ENCODE results near the gene BARHL1. TPM values are rescaled to one million over a fixed set of nuclear protein-coding genes. Genes with fewer than 3 reads are reported as not detected.

BARHL1 gene
- total and polyA plus RNA-seq, 2 of the 4 experiments (the other 2 are of a cell fraction), result not detected

DNA sequence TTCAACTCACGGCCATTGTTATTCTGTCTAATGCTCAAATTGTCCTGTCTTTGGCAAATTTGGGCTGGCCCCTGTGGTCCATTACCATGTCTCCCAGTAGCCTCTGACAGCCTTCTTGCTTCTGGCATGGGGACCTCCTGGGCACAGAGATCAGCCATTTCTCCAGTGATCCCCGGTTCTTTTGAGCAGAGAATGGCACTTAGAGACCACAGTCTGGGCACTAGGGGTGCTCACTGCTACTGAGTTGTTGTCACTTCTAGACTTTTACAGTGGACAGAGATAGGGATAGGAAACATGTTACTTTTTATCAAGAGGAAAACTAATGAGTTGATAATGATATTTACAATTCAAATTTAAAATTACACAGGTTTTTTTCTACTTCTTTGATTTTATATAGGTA, 47.6 kb upstream of the BARHL1 start:
- ChIA-PET CTCF (no interaction called here), POLR2A (ENCODE audit: unreplicated experiment) (no interaction called here)
- BruUV-seq (replicated peaks), result no TSS peak

More for the DNA sequence above, 47.6 kb upstream of the BARHL1 start:
- H4K8ac ChIP-seq (ENCODE audit: low read depth in 2 of 2, low read length in 2 of 2), result no peak overlapping the region
- H4K91ac ChIP-seq (ENCODE audit: insufficient read depth, low read depth, low read length), result no peak overlapping the region
- no peaks in the 10 kb centered on the region for H3K36me3 ChIP-seq (ENCODE audit: control insufficient read depth, insufficient read depth, low read length)
- DNase-seq (no peak), ATAC-seq (ENCODE audit: low read depth) (no peak)
- H2AFZ ChIP-seq (replicated peaks; ENCODE audit: low read length, poor library complexity), result no peak overlapping the region
- H2BK20ac ChIP-seq (ENCODE audit: low read depth, low read length), result no peak overlapping the region
- dilution Hi-C loops (cut with HindIII; ENCODE audit: low sequenced_read_pairs, unreplicated experiment), result no loop called here
- H3K14ac ChIP-seq (replicated peaks; ENCODE audit: low read depth, low read length), result no peak overlapping the region
- no peak overlapping the region for H3K4ac ChIP-seq (ENCODE audit: low read depth, low read length)
- H3K9me3 ChIP-seq (ENCODE audit: control insufficient read depth, insufficient read depth, low read length), result peaks cover 5% of the 10 kb centered on the region; the same call in 1 of the 2 replicates
- no peak overlapping the region for H2AK5ac ChIP-seq (ENCODE audit: low read depth, low read length)
- intact Hi-C loops (cut with micrococcal nuclease), result no loop called here
- 80% methylated on average over 1 of the region's 2 CpGs; no CpG with 5 or more reads in 1 of the 2 experiments for WGBS, 2 experiments (ENCODE audit: extremely low coverage in 2 of 2, insufficient read length in 1 of 2)
- H4K20me1 ChIP-seq (ENCODE audit: insufficient read depth, low read length), result no peaks in the 10 kb centered on the region
- no peak overlapping the region for H3K23ac ChIP-seq (ENCODE audit: low read depth, low read length)
- no peak overlapping the region for H2AK9ac ChIP-seq (replicated peaks; ENCODE audit: low read depth, low read length, poor library complexity)
- H2BK5ac ChIP-seq (ENCODE audit: low read depth, low read length, poor library complexity, severe bottlenecking), result no peak overlapping the region
- H3K27ac ChIP-seq (ENCODE audit: insufficient read depth, low read length), result no peak overlapping the region
- no peak overlapping the region for H3K18ac ChIP-seq (ENCODE audit: low read depth, low read length)
- H3K4me1 ChIP-seq (ENCODE audit: control insufficient read depth, insufficient read depth, low read length), result no peaks in the 10 kb centered on the region
- in situ Hi-C loops (cut with MboI; ENCODE audit: low sequenced_read_pairs), result no loop called here
- no peak overlapping the region for H3K9ac ChIP-seq (ENCODE audit: low read depth, low read length)
- peaks cover 23% of the 10 kb centered on the region for H3K27me3 ChIP-seq (ENCODE audit: control insufficient read depth, insufficient read depth, low read length)
- H3K79me1 ChIP-seq (ENCODE audit: low read depth in 1 of 2, low read length in 2 of 2), result no peaks in the 10 kb centered on the region
- no peak overlapping the region for H3K56ac ChIP-seq (ENCODE audit: extremely low read depth, insufficient read depth, low read length)
- no peak overlapping the region for H3K4me3 ChIP-seq (ENCODE audit: insufficient read depth, low read depth, low read length)
- no peaks in the 10 kb centered on the region for H3K9me1 ChIP-seq (ENCODE audit: insufficient read depth, low read length)
- no peak overlapping the region for H3K4me2 ChIP-seq (ENCODE audit: low read depth, low read length)
- TF ChIP-seq CHD1 (IDR thresholded peaks at IDR 0.05; ENCODE audit: low read depth, low read length) (no peak), RCOR1 (IDR thresholded peaks at IDR 0.05; ENCODE audit: insufficient replicate concordance, low read length) (no peak), MAFK (IDR thresholded peaks at IDR 0.05; ENCODE audit: low read depth, low read length) (no peak), FOS (IDR thresholded peaks at IDR 0.05; ENCODE audit: low read depth, low read length) (no peak), BHLHE40 (IDR thresholded peaks at IDR 0.05; ENCODE audit: low read depth, low read length) (no peak), RAD21 (IDR thresholded peaks at IDR 0.05; ENCODE audit: low read length) (no peak), CEBPB (IDR thresholded peaks at IDR 0.05; ENCODE audit: low read depth, low read length) (no peak), MXI1 (IDR thresholded peaks at IDR 0.05; ENCODE audit: borderline replicate concordance, low read depth, low read length) (no peak), MAZ (IDR thresholded peaks at IDR 0.05; ENCODE audit: borderline replicate concordance, low read depth, low read length) (no peak), NFE2L2 (IDR thresholded peaks at IDR 0.05; ENCODE audit: low read depth, low read length) (no peak)
- TF ChIP-seq, protein P1, sequence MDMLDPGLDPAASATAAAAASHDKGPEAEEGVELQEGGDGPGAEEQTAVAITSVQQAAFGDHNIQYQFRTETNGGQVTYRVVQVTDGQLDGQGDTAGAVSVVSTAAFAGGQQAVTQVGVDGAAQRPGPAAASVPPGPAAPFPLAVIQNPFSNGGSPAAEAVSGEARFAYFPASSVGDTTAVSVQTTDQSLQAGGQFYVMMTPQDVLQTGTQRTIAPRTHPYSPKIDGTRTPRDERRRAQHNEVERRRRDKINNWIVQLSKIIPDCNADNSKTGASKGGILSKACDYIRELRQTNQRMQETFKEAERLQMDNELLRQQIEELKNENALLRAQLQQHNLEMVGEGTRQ (IDR thresholded peaks at IDR 0.05; ENCODE audit: low read depth, low read length), result no peak
- TF ChIP-seq, protein P2, sequence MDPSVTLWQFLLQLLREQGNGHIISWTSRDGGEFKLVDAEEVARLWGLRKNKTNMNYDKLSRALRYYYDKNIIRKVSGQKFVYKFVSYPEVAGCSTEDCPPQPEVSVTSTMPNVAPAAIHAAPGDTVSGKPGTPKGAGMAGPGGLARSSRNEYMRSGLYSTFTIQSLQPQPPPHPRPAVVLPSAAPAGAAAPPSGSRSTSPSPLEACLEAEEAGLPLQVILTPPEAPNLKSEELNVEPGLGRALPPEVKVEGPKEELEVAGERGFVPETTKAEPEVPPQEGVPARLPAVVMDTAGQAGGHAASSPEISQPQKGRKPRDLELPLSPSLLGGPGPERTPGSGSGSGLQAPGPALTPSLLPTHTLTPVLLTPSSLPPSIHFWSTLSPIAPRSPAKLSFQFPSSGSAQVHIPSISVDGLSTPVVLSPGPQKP (IDR thresholded peaks at IDR 0.05; ENCODE audit: borderline replicate concordance, low read depth, low read length), result no peak
- H2BK15ac ChIP-seq (ENCODE audit: low read depth, low read length), result no peak overlapping the region
- H4K5ac ChIP-seq (ENCODE audit: low read depth, low read length), result no peak overlapping the region
- H2BK120ac ChIP-seq (ENCODE audit: low read depth, low read length), result no peak overlapping the region

Measured in IMR-90 (cell line).